GM21737 (cell line): ENCODE data around the gene SEC22C.

ENCODE experiments used
- ATAC-seq: cut with Tn5 transposase; IDR thresholded peaks from one replicate; pipeline ENCODE4 v1.9.1; 2021; ENCODE audit warnings: mild to moderate bottlenecking, moderate library complexity; ENCODE audit not compliant: unreplicated experiment

The SEC22C gene

DNA sequence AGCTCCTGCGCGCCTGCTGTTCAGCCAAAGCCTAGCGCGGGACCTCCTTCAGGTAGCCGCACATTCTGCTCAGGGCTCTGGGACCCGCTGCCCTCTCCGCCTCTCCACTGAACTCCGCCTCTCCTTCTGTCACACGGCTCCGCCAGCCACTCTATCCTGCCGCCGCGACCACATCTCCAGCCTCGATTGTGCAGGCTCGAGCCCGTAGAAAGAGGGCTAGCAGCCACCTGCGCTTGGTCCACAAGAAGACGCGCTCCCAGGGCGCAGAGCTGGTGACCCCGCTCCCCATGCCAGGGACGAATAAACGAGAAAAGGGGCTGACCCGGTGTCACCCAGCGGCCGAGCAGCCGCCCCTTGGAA is 80.5 kb downstream of the SEC22C start:
- ATAC-seq: no peak

DNA sequence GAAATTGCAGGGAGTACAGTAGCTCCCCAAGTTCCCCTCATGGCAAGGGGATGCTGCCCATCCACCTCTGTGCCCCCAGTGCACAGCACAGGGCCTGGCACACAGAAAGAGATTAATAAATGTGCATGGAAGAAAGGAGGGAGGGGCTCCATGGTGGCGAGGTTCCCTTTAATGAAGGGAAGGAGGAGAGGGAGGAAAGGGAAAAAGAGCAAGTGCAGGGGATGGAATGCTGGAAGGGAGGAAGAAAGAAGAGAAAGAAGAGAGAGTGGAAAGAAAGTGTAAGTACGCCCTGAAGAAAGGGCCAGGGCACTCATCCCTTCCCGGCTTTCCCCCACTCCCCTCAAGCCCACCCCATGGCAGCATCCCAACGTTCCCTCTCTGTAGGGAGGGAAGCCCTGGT is 80.9 kb downstream of the SEC22C start:
- no peak for ATAC-seq

DNA sequence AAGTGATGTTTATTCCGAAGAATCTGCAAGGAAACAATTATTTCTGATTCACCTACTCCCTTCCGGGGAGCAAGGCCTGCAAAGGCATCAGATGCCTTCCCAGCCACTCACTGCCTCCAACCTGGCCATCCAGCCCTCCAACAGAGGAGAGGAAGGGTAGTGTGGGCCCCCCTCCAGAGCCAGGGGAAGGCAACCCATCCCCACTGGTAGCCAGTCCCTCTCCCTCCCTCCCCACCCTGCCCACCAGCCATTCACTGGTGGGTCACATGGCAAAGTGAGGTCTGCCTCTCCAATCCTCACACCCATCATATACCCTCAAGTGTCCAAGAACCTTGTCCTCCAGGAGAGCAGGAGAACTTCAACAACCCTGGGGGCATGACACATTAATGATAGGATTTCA is 81.7 kb downstream of the SEC22C start:
- no peak for ATAC-seq

DNA sequence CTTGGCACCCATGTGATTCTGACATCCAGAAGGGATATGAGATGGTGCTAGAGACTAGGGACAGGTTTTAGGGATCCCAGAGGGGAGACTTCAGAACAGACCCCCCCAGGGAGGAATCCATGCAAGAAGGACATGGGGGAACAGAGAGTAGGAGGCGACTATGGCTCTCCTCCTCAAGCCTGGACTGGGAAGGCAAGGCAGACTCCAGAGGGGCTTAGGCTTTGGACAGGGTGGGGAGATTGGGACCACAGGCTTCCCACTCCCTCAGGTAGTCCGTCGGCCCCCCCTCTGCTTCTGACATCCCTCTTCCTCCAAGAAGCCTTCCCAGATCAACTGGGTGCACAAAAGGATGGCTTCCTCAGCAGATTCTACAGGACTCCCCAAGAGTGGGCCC is 82.3 kb downstream of the SEC22C start:
- ATAC-seq: no peak

DNA sequence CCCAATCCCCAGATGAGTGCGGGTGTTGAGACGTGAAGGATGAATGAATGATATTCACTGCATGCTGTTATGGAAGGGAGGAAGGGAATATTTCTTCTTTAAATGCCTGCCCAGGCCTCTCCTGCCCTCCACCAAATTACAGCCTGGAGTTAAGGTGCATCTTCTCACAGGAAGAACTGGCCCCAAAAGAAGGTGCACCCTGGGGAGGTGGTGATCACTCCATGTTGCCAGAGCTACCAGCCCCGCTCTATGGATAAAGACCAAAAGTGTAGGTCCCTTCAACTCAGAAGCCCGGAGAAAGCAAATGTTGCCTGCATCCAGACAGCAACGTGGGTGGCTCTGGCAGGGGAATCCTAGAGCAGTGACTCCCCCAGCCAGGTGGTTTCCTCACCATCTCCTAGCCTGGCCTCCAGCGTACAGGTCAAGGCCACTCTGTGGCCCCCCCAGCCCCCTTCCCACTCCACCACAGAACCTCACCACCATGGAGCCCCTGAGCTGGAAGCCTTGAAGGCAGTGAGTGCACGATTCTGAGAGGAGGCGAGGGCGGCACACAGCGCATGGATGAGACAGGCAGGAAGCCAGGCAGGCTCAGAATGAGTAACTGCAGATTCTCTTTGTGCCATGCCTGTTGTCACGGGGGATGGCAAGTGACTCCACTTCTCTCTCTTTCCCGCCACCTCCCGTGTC is 82.8 kb downstream of the SEC22C start:
- no peak for ATAC-seq

DNA sequence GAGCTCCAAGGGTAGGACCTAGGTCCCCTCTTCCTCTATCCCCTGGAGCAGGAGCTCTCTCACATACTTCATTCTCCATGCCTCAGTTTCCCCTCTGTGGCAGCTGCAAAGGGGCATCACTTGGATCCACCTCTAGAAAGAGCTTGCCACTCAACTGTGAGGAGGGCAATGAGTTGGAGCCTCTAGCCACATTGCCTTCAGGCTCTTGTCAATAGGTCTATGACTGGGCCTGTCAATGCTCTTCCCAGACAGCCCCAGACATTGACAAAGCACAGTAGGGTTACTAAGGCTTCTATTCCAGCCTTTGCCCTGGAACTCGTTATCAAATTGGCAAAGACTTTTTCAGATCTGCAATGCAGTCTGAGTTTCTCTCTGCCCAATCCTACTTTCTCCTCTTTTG is 83.7 kb downstream of the SEC22C start:
- no peak for ATAC-seq
